NOMO-1 (cell line): ENCODE measurements around the gene CCKAR.

Source experiments
- DNase-seq, 2 experiments: peaks; one replicate each; lab custom pipeline; 2025; ENCODE audit not compliant: unreplicated experiment in 2 of 2; lab: John Stamatoyannopoulos, UW

The CCKAR gene

GRCh38 chr4:26491449-26492170, 1.3 kb upstream of the CCKAR start:
- no peak for DNase-seq

DNA sequence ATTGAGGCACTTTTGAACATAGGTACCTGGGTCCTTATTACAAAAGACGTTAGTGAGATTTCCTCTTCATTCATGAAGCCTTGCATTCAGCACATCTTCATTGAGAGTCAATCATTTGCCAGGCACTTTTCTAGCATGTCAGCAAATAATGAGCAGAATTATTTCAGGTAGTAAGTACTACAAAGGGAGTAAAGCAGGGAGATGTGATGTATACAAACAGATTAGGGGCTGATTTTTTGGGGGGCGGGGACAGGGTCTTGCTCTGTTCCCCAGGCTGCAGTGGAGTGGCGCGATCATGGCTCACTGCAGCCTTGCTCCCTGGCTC, 638 bp upstream of the CCKAR start:
- DNase-seq, result no peak

GRCh38 chr4:26489101-26489985, 941 bp downstream of the CCKAR start:
- DNase-seq, result no peak

DNA sequence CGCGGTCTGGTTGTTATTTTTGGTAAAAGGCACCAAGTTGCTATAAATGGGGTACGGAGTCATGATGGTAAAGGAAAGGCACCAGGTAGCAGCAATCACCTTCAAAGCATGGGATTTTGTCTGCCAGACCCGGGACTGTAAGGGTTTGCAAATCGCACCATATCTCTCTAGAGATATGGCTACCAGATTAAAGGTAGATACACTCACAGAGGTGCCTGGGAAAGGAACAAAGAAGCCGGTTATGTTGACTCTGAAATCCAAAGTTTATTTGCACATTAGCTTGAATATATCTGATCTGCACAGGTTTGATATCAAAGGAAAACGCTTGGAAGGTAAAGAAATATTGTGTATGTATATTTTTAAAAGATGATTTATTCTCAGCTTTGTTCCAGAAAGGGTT, 4.6 kb downstream of the CCKAR start:
- DNase-seq, result no peak

- DNase-seq, result no peak
Measured at GRCh38 chr4:26484516-26484915, 5.8 kb downstream of the CCKAR start.

GRCh38 chr4:26484032-26484515, 6.2 kb downstream of the CCKAR start:
- no peak for DNase-seq

DNA sequence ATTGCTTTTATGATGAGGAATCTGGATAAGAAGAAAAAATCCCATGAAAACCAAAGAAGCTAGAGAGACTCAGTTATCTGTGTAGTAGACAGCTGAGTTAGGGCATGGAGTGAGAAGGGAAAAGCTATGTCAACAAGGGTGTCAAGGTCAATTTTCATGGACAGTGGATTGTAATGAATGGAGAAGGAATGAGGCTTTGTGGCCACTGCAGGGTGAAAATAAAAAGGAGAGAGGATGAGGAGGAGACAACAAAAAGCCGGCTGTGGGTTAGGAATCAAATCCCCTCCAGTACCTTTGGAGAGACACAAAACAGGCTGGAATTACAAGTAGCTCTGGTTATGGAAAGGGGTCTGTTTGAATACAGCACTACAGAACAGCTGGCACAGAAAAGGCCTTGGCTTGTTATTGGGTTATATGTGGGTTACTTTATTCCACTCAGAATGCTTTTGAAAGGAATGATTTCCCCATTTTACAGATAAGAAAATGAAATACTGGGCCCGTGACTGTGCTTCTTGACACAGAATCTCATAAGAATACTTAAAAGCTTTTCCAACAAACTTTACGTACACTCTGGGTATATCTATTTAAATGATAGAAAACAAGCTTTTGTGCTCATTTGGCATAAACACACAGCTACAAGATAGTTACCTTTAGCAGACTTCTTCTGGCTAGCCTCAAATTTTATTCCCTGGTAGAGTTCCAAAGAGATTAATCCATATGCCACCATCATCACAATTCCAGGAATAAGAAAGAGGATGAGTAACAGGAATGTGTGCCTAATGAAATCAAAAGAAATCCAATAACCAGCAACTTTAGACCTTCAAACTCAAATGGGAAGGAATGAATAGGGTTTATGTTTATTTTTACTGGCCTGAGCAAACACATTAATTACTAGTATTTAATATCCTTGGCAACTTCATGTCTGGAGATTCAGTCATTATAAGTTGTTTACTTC, 7.5 kb downstream of the CCKAR start:
- DNase-seq, result no peak

GRCh38 chr4:26478330-26478729, 12.0 kb downstream of the CCKAR start:
- DNase-seq, result no peak

GRCh38 chr4:26476545-26476944, 13.7 kb downstream of the CCKAR start:
- no peak for DNase-seq

- DNase-seq, result no peak
Measured at GRCh38 chr4:26475716-26476115, 14.6 kb downstream of the CCKAR start.

- no peak for DNase-seq
Measured at GRCh38 chr4:26474551-26474950, 15.7 kb downstream of the CCKAR start.

DNA sequence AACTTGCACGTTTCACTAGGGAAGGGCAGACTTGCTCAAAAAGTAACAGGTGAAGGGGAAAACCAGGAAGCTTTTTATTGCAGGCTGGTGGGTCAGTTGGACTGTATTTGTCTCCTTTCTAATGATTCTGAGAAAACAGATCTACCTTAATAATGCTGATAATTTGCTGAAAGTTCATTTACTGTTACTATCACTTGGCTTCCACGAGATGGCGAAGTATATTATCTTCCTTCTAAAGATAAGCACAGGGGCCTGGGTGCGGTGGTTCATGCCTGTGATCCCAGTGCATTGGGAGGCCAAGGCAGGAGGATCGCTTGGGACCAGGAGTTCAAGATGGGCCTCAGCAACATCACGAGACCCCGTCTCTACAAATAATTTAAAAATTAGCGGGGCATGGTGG, 16.4 kb downstream of the CCKAR start:
- DNase-seq, result no peak

- no peak for DNase-seq
Measured at GRCh38 chr4:26471890-26472289, 18.4 kb downstream of the CCKAR start.

GRCh38 chr4:26468977-26469376, 21.3 kb downstream of the CCKAR start:
- DNase-seq, result no peak

- no peak for DNase-seq
Measured at GRCh38 chr4:26468283-26468949, 21.9 kb downstream of the CCKAR start.

DNA sequence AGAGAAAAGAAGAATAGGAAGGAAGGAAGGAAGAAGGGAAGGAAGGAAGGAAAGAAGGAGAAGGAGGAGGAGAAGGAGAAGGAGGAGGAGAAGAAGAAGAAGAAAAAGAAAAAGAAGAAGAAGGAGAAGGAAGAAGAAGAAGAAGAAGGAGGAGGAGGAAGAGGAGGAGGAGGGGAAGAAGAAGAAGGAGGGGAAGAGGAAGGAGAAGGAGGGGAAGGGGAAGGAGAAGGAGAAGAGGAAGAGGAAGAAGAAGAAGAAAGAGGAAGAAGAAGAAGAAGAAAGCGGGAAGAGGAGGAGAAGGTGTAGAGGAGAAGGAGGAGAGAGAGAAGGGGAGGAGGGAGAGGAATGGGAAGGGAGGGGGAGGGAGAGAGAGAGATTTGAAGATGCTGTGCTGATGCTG, 22.6 kb downstream of the CCKAR start:
- DNase-seq, result no peak

DNA sequence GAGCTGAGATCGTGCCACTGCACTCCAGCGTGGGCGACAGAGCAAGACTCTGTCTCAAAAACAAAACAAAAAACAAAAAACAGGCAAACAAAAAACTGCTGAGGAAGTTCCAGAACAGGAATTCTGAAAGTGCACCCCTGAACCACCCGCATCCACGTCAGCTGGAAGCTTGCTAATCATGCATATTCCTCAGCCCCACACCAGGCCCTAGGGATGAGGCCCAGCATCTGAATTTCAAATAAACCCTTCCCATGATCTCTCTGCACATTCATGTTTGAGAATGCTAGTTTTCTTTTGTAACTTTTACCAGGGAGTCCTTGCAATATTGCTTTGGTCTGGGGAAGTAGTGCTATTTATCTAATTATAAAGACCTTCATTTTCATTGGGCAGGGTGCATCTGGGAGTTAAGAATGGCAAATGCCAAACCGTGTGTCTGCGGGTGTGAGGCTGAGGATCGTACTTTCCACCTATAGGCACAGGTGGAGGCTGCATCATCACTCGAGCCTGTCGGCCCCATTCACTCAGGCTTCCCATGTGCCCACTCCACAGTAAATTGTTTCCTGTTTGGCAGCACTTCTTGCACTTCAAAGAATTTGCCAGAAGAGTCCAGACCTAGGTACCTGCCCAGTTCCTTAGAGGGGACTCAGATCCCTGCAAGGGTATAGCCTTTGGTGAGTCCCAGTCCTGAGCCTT, 23.6 kb downstream of the CCKAR start:
- DNase-seq, result no peak

DNA sequence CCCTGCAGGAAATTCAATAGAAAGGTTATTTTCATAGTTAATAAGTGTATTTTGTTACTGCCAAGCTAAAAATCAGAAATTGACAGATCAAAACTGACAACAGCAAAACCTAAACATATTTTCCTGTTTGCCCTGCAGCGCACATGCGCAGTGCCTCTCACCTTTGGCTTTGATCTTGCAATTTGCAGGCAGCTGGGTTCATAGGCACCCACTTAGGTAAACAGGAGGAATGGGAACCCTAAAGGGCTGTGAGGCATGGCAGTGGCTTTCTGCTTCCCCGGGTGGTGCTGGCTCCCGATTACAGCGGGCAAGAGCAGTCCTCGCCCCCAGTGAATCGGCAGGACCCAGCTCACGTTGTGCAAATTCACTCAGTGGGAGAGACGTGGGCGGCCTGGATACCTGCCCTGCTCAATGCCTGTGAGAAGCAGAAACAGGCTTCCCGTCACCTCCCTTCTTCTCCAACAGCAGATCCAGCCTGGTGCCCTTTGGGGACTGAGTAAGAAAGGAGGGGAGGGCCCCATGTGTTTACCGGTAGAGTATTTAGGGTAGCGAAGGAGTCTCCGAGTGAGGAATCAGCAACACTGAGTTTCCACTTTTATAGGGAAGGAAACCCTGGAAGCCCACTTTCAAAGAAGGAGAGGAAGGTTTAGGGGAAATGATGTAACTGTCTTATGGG, 25.7 kb downstream of the CCKAR start:
- DNase-seq, result no peak

DNA sequence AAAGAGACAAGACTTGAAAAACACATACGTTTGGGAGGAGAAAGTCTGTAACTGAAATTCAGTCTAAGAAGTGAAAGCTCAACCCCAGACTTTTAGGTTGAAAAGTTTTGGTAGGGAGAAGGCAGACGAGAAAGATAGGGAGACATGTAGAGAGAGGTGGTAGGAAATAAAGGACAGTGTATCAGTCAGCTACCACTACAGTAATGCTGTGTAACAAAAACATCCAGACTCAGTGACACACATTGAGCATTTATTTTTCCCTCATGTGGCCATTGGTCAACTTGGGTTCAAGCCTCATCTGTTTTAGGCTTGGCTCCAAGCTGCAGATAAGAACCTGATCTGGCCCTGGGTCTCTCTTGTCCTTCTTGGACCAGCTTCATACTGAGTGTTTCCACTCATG, 26.9 kb downstream of the CCKAR start:
- DNase-seq, result no peak
